HG03520 (cell line): ENCODE measurements around the gene CD38.

Source experiments
- ATAC-seq: cut with Tn5 transposase; IDR thresholded peaks from one replicate; pipeline ENCODE4 v1.9.1; 2021; ENCODE audit warnings: mild to moderate bottlenecking, moderate library complexity; ENCODE audit not compliant: unreplicated experiment

Gene CD38

DNA sequence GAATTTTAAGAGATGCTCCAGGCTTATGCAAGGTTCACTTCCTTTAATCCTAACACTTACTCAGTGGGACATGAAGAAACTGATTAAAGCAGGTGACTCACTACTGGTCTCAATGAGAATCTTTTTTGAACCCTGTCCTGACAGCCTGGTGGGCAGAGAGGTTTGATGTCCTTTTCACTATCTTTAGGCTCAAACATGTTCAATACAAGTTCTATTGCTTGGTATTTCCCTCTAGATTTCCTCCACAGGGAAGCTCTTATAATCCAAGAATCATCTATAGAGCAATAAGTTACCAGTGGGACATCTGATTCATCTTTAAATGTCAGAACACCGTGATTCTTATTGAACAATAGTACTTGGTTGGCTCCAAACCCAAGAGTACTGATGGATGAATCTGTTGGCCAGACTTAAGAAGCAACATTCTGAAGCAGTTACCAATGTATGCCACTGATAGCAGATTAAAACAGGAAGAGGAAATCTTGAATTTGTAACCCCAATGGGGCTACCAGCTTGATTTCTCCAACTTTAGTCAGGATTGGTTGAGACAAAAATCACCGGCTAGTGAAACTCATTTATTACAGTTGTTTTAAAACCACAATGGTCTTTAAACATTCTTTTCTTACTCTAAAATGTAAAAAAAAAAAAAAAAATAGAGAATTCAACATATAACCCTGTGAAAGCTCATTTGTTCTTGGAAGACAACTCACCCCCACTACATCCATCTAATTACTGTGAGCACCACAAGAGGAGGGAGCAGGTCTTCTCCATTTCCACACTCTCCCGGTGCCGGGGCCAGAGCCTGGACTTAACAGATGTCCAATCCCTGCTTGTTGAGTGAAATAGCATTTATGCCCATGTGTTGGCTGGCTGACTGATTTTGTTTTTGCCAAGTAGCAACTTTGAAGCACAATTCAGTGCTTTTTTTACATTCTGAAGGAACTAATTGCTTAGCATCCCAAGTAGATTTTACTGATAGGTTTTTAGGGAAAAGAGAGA lies 117.1 kb downstream of the CD38 start:
- ATAC-seq = no peak

DNA sequence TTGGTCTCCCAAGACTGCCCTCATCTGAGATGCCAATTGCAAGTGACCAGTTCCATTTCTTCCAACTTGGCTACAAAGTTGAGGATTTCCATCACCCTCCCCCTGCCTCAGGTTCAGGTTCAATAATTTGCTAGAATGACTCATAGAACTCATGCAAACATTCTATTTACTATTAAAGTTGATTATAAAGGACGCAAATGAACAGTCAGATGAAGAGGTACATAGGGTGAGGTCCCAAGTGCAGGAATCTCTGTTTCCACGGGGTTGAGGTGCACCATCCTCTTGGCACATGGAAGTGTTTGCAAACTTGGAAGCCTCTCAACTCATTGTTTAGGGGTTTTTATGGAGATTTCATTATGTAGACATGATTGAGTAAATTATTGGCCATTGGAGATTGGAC lies 119.4 kb downstream of the CD38 start:
- ATAC-seq = no peak

DNA sequence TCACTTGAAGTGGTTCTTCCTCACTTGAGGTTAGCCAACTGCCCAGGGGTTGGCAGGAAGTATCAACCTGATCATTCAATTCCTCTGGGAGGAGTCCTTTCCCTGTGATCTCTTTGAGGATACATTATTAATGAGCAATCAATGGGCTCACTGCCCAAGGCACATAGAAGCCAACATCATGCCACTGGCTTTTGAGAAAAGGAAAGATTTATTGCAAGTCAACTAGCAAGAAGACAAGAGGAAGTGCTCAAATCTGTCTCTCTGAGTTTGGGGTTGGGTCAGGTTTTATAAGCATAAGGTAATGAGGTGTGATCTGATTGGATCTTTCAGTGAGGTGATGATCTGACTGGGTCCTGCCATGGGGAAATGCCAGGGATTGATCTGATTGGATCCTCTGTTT lies 120.8 kb downstream of the CD38 start:
- ATAC-seq = no peak

DNA sequence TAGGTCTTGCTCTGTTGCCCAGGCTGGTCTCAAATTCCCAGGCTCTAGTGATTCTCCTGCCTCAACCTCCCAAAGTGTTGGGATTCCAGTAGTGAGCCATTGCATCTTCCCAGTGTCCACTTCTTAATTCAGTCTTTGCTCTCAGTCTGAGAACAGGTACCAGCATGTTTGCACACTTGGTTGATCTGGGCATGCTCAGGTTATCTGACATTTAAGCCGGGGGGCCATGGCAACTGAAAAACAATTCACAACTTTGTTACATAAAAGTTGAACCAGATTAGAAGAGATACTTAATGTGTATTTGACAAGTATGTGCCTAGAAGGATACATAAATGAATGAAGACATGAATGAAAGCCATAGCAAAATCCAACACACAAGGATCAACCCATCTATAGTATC lies 121.4 kb downstream of the CD38 start:
- ATAC-seq = no peak

GRCh38 chr4:15901007-15901406 lies 122.9 kb downstream of the CD38 start:
- ATAC-seq = no peak

GRCh38 chr4:15901998-15902397 lies 123.9 kb downstream of the CD38 start:
- no peak for ATAC-seq

- ATAC-seq = no peak
These were observed 124.6 kb downstream of the CD38 start for GRCh38 chr4:15902746-15903145.
